ENCODE results near the gene UCP2.

Gene UCP2

GRCh38 chr11:73951797-73952196 is 30.8 kb downstream of the UCP2 start:
- CTCF ChIA-PET, result interaction anchor here (1.7 kb wide), 1 partner anchor 9 kb away, joined by 4 read pairs; no protein-coding TSS in a partner anchor
- Histone ChIP-seq H3K9me3 (ENCODE audit: control extremely low read depth in 1 of 5, control insufficient read depth in 4 of 5, insufficient read depth in 2 of 5, low read depth in 1 of 5, low read length in 4 of 5) (peaks cover 0 to 3% (median 0%) of the 10 kb centered on the region in 5 experiments), H3K27me3 (replicated peaks in 2 of 5; ENCODE audit: control insufficient read depth in 4 of 5, insufficient read depth in 5 of 5, low read length in 4 of 5) (peaks cover 0 to 10% (median under 1%) of the 10 kb centered on the region in 5 experiments), H3K4me3 (ENCODE audit: control insufficient read depth in 1 of 7, extremely low read depth in 1 of 7, insufficient read depth in 4 of 7, low read depth in 2 of 7, low read length in 6 of 7) (no peak overlapping the region), H3K36me3 (ENCODE audit: control insufficient read depth in 4 of 4, insufficient read depth in 4 of 4, low read length in 3 of 4) (no peaks in the 10 kb centered on the region), H3K27ac (ENCODE audit: insufficient read depth in 1 of 2, low read depth in 1 of 2, low read length in 2 of 2, poor library complexity in 1 of 2, severe bottlenecking in 2 of 2) (no peak overlapping the region), H3K4me1 (ENCODE audit: control extremely low read depth in 1 of 4, control insufficient read depth in 4 of 4, insufficient read depth in 4 of 4, low read length in 3 of 4) (peaks cover 0 to 5% (median 0%) of the 10 kb centered on the region in 4 experiments)
- POLR2A ChIA-PET, result interaction anchor here (0.7 kb wide), 1 partner anchor 12 kb away, joined by 3 read pairs; no protein-coding TSS in a partner anchor
- 97% methylated on average over 5 of the region's 7 CpGs for WGBS (ENCODE audit: insufficient coverage)
- no peak for DNase-seq

DNA sequence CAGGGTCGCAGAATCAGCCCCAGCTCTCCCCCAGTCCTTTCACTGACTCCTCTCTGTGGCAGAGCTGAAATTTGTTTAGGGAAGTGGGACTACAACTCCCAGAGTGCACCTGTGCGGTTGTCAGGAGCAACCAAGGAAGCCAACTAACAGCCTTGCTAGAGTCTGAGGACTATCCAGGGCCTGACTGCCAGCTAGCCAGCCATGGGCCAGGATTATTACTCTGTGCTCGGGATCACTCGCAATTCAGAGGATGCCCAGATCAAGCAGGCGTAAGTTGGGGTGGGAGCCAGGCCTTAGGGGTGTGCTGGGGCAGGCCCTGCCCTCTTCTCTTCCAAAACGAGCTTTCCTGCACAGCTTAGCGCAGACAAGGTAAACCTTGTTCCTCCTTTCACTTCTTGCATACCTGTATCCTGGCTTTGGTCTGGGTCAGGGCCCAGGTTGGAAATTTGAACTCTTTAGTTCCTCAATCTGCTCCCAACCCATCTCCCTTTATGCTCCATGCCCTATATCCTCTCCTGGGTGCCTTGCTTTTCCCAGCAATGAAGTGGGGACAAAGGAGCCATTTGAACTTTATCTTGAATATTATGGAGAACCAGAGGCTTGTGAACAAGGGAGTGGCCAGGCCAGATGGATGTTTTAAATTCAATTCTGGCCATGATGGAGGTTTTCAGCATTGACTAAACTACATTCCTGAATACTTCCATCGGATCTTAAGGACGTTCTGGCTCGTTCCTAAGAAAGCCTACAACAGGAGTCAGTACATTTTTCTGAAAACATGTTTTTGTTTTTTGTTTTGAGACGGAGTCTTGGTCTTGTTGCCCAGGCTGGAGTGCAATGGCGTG is 31.6 kb downstream of the UCP2 start, which contains the start of gene DNAJB13:
TSS of gene DNAJB13 (plus strand) at position 158 of the 842 bp plus-strand sequence. CDS start at position 202, 44 bp downstream.
- Histone ChIP-seq H3K4me1 (ENCODE audit: control extremely low read depth in 1 of 4, control insufficient read depth in 4 of 4, insufficient read depth in 4 of 4, low read length in 3 of 4) (peaks cover 0 to 5% (median 0%) of the 10 kb centered on the region in 4 experiments), H3K9me3 (ENCODE audit: control extremely low read depth in 1 of 5, control insufficient read depth in 4 of 5, insufficient read depth in 2 of 5, low read depth in 1 of 5, low read length in 4 of 5) (peaks cover 0 to 6% (median 2%) of the 10 kb centered on the region in 5 experiments), H3K4me3 (ENCODE audit: control insufficient read depth in 1 of 7, extremely low read depth in 1 of 7, insufficient read depth in 4 of 7, low read depth in 2 of 7, low read length in 6 of 7) (no peak within 1 kb of the TSS), H3K36me3 (ENCODE audit: control insufficient read depth in 4 of 4, insufficient read depth in 4 of 4, low read length in 3 of 4) (no peaks in the 10 kb centered on the region), H3K27ac (ENCODE audit: insufficient read depth in 1 of 2, low read depth in 1 of 2, low read length in 2 of 2, poor library complexity in 1 of 2, severe bottlenecking in 2 of 2) (no peak within 1 kb of the TSS), H3K27me3 (replicated peaks in 2 of 5; ENCODE audit: control insufficient read depth in 4 of 5, insufficient read depth in 5 of 5, low read length in 4 of 5) (peaks cover 0 to 3% (median 0%) of the 10 kb centered on the region in 5 experiments)
- ChIA-PET POLR2A (interaction anchor here (0.7 kb wide), 1 partner anchor 13 kb away, joined by 3 read pairs; no protein-coding TSS in a partner anchor), CTCF (interaction anchor here (1.1 to 1.7 kb wide), 2 partner anchors 10 to 13 kb away, joined by 3 to 4 read pairs; no protein-coding TSS in a partner anchor)
- WGBS (ENCODE audit: insufficient coverage), result 89% methylated on average over 9 of the region's 12 CpGs
- DNase-seq, result peak; percentile 39 to 76 (median 67)

GRCh38 chr11:73949912-73950311 is 32.7 kb downstream of the UCP2 start:
- Histone ChIP-seq H3K27ac (ENCODE audit: insufficient read depth in 1 of 2, low read depth in 1 of 2, low read length in 2 of 2, poor library complexity in 1 of 2, severe bottlenecking in 2 of 2) (no peak overlapping the region), H3K4me1 (ENCODE audit: control extremely low read depth in 1 of 4, control insufficient read depth in 4 of 4, insufficient read depth in 4 of 4, low read length in 3 of 4) (peaks cover 0 to 5% (median 0%) of the 10 kb centered on the region in 4 experiments), H3K4me3 (ENCODE audit: control insufficient read depth in 1 of 7, extremely low read depth in 1 of 7, insufficient read depth in 4 of 7, low read depth in 2 of 7, low read length in 6 of 7) (no peak overlapping the region), H3K9me3 (ENCODE audit: control extremely low read depth in 1 of 5, control insufficient read depth in 4 of 5, insufficient read depth in 2 of 5, low read depth in 1 of 5, low read length in 4 of 5) (peaks cover 0 to 6% (median 2%) of the 10 kb centered on the region in 5 experiments), H3K27me3 (replicated peaks in 2 of 5; ENCODE audit: control insufficient read depth in 4 of 5, insufficient read depth in 5 of 5, low read length in 4 of 5) (no peaks in the 10 kb centered on the region), H3K36me3 (ENCODE audit: control insufficient read depth in 4 of 4, insufficient read depth in 4 of 4, low read length in 3 of 4) (no peaks in the 10 kb centered on the region)
- no peak for DNase-seq
- no CpG with 5 or more reads among the region's 5 CpGs for whole genome bisulfite sequencing (ENCODE audit: insufficient coverage)
- ChIA-PET POLR2A (no interaction called here), CTCF (no interaction called here)

- H3K36me3 ChIP-seq (ENCODE audit: control insufficient read depth in 4 of 4, insufficient read depth in 4 of 4, low read length in 3 of 4), result no peaks in the 10 kb centered on the region
- no peak for DNase-seq
- no peaks in the 10 kb centered on the region for H3K27me3 ChIP-seq (replicated peaks in 2 of 5; ENCODE audit: control insufficient read depth in 4 of 5, insufficient read depth in 5 of 5, low read length in 4 of 5)
- POLR2A ChIA-PET, result interaction anchor here (0.5 kb wide), 1 partner anchor 9 kb away, joined by 3 read pairs; no protein-coding TSS in a partner anchor
- H3K9me3 ChIP-seq (ENCODE audit: control extremely low read depth in 1 of 5, control insufficient read depth in 4 of 5, insufficient read depth in 2 of 5, low read depth in 1 of 5, low read length in 4 of 5), result peaks cover 0 to 6% (median 2%) of the 10 kb centered on the region in 5 experiments
- H3K4me1 ChIP-seq (ENCODE audit: control extremely low read depth in 1 of 4, control insufficient read depth in 4 of 4, insufficient read depth in 4 of 4, low read length in 3 of 4), result peaks cover 0 to 5% (median 0%) of the 10 kb centered on the region in 4 experiments
- no peak overlapping the region for H3K4me3 ChIP-seq (ENCODE audit: control insufficient read depth in 1 of 7, extremely low read depth in 1 of 7, insufficient read depth in 4 of 7, low read depth in 2 of 7, low read length in 6 of 7)
- 45% methylated on average over 4 of the region's 4 CpGs for WGBS (ENCODE audit: insufficient coverage)
- CTCF ChIA-PET, result interaction anchor here (0.8 kb wide), 1 partner anchor 11 kb away, joined by 3 read pairs; no protein-coding TSS in a partner anchor
- H3K27ac ChIP-seq (ENCODE audit: insufficient read depth in 1 of 2, low read depth in 1 of 2, low read length in 2 of 2, poor library complexity in 1 of 2, severe bottlenecking in 2 of 2), result no peak overlapping the region
Observed at GRCh38 chr11:73949246-73949645, 33.4 kb downstream of the UCP2 start.

DNA sequence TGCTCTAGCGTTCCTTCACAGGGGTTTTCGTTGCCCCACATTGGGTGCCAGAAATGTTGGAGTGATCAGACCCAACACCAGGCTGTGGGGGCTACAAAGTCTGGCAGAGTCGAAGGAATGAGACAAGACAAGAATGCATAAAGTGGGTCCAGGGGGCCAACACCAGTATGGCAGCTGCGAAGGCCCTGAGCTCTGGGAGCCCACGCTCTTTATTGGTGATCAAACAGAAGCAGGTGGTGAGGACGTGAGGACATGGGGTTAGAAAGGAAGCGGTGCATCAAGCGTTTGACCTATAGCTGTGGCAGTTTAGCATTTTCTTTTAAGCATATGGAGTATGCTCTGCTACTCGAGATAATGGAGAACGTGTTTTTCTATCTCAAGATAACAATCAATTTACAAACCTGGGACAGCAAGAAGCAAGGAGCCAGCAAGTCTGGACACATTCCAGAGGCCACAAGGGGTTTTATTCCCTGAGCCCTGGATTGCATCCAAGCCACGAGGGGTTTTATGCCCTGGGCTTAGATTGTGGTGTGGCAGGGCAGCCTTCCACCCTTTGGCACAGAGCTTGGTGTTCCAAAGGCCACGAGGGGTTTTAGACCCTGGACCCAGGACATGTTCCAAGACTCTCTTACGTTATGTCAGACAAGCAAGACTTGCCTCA is 35.7 kb downstream of the UCP2 start:
- H3K4me3 ChIP-seq (ENCODE audit: control insufficient read depth in 1 of 7, extremely low read depth in 1 of 7, insufficient read depth in 4 of 7, low read depth in 2 of 7, low read length in 6 of 7), result no peak overlapping the region
- POLR2A ChIA-PET, result no interaction called here
- peaks cover 0 to 5% (median 0%) of the 10 kb centered on the region in 4 experiments for H3K4me1 ChIP-seq (ENCODE audit: control extremely low read depth in 1 of 4, control insufficient read depth in 4 of 4, insufficient read depth in 4 of 4, low read length in 3 of 4)
- CTCF ChIA-PET, result interaction anchor here (1.2 kb wide), 1 partner anchor 21 kb away, joined by 3 read pairs; no protein-coding TSS in a partner anchor
- H3K27ac ChIP-seq (ENCODE audit: insufficient read depth in 1 of 2, low read depth in 1 of 2, low read length in 2 of 2, poor library complexity in 1 of 2, severe bottlenecking in 2 of 2), result no peak overlapping the region
- no peaks in the 10 kb centered on the region for H3K36me3 ChIP-seq (ENCODE audit: control insufficient read depth in 4 of 4, insufficient read depth in 4 of 4, low read length in 3 of 4)
- H3K9me3 ChIP-seq (ENCODE audit: control extremely low read depth in 1 of 5, control insufficient read depth in 4 of 5, insufficient read depth in 2 of 5, low read depth in 1 of 5, low read length in 4 of 5), result peaks cover 0 to 8% (median 2%) of the 10 kb centered on the region in 5 experiments
- WGBS (ENCODE audit: insufficient coverage), result 54% methylated on average over 10 of the region's 13 CpGs
- no peak for DNase-seq
- H3K27me3 ChIP-seq (replicated peaks in 2 of 5; ENCODE audit: control insufficient read depth in 4 of 5, insufficient read depth in 5 of 5, low read length in 4 of 5), result no peaks in the 10 kb centered on the region

- ChIA-PET CTCF (no interaction called here), POLR2A (no interaction called here)
- Histone ChIP-seq H3K4me3 (ENCODE audit: control insufficient read depth in 1 of 7, extremely low read depth in 1 of 7, insufficient read depth in 4 of 7, low read depth in 2 of 7, low read length in 6 of 7) (no peak overlapping the region), H3K27ac (ENCODE audit: insufficient read depth in 1 of 2, low read depth in 1 of 2, low read length in 2 of 2, poor library complexity in 1 of 2, severe bottlenecking in 2 of 2) (no peak overlapping the region), H3K27me3 (replicated peaks in 2 of 5; ENCODE audit: control insufficient read depth in 4 of 5, insufficient read depth in 5 of 5, low read length in 4 of 5) (no peaks in the 10 kb centered on the region), H3K4me1 (ENCODE audit: control extremely low read depth in 1 of 4, control insufficient read depth in 4 of 4, insufficient read depth in 4 of 4, low read length in 3 of 4) (peaks cover 0 to 5% (median 0%) of the 10 kb centered on the region in 4 experiments), H3K9me3 (ENCODE audit: control extremely low read depth in 1 of 5, control insufficient read depth in 4 of 5, insufficient read depth in 2 of 5, low read depth in 1 of 5, low read length in 4 of 5) (peaks cover 0 to 13% (median 5%) of the 10 kb centered on the region in 5 experiments), H3K36me3 (ENCODE audit: control insufficient read depth in 4 of 4, insufficient read depth in 4 of 4, low read length in 3 of 4) (peaks cover 0 to 2% (median 0%) of the 10 kb centered on the region in 4 experiments)
- no peak for DNase-seq
- WGBS (ENCODE audit: insufficient coverage), result 94% methylated on average over 3 of the region's 4 CpGs
Observed at GRCh38 chr11:73945396-73945795, 37.2 kb downstream of the UCP2 start.
